ENCODE data around the gene PORCN. TPM values are rescaled to one million over a fixed set of nuclear protein-coding genes. Genes with fewer than 3 reads are reported as not detected.

The PORCN gene
- total and polyA plus RNA-seq, 2 of the 4 experiments (the other 2 are of a cell fraction): 4.1 to 10.1 TPM

DNA sequence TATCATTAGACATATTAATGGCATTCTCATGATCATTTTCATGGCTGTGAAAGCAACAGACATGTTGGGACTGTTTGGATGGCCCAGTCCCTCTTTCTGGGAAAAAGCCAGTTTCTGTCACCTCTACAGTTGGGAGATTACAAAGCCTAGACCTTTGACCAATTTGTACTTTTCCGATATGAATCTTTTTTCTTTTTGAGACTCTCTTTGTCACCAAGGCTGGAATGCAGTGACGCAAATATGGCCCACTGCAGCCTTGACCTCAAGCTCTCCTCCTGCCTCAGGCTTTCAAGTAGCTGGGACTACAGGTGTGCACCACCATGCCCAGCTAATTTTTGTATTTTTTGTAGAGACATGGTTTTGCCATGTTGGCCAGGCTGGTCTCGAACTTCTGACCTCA is 40.1 kb downstream of the PORCN start:
- ChIA-PET CTCF (no interaction called here), POLR2A (ENCODE audit: unreplicated experiment) (no interaction called here)
- Histone ChIP-seq H2AK5ac (ENCODE audit: low read depth, low read length) (no peak overlapping the region), H4K8ac (ENCODE audit: low read depth in 2 of 2, low read length in 2 of 2) (no peak overlapping the region), H3K4me1 (ENCODE audit: control insufficient read depth, insufficient read depth, low read length) (no peaks in the 10 kb centered on the region), H3K14ac (replicated peaks; ENCODE audit: low read depth, low read length) (no peak overlapping the region), H3K27ac (ENCODE audit: insufficient read depth, low read length) (no peak overlapping the region), H2BK5ac (ENCODE audit: low read depth, low read length, poor library complexity, severe bottlenecking) (no peak overlapping the region), H3K9me1 (ENCODE audit: insufficient read depth, low read length) (no peaks in the 10 kb centered on the region), H2AK9ac (replicated peaks; ENCODE audit: low read depth, low read length, poor library complexity) (no peak overlapping the region), H3K9ac (ENCODE audit: low read depth, low read length) (no peak overlapping the region), H3K36me3 (ENCODE audit: control insufficient read depth, insufficient read depth, low read length) (peaks cover 7% of the 10 kb centered on the region; the same call in 1 of the 2 replicates), H3K18ac (ENCODE audit: low read depth, low read length) (no peak overlapping the region), H2BK15ac (ENCODE audit: low read depth, low read length) (no peak overlapping the region), H4K20me1 (ENCODE audit: insufficient read depth, low read length) (no peaks in the 10 kb centered on the region), H4K91ac (ENCODE audit: insufficient read depth, low read depth, low read length) (no peak overlapping the region), H2AFZ (replicated peaks; ENCODE audit: low read length, poor library complexity) (no peak overlapping the region), H3K4me2 (ENCODE audit: low read depth, low read length) (no peak overlapping the region), H2BK120ac (ENCODE audit: low read depth, low read length) (no peak overlapping the region), H3K4ac (ENCODE audit: low read depth, low read length) (no peak overlapping the region), H3K79me1 (ENCODE audit: low read depth in 1 of 2, low read length in 2 of 2) (no peaks in the 10 kb centered on the region; a peak in 1 of 4 replicates), H3K27me3 (ENCODE audit: control insufficient read depth, insufficient read depth, low read length) (no peaks in the 10 kb centered on the region), H2BK20ac (ENCODE audit: low read depth, low read length) (no peak overlapping the region), H3K4me3 (ENCODE audit: insufficient read depth, low read depth, low read length) (no peak overlapping the region), H3K23ac (ENCODE audit: low read depth, low read length) (no peak overlapping the region), H4K5ac (ENCODE audit: low read depth, low read length) (no peak overlapping the region), H3K56ac (ENCODE audit: extremely low read depth, insufficient read depth, low read length) (no peak overlapping the region), H3K9me3 (ENCODE audit: control insufficient read depth, insufficient read depth, low read length) (no peaks in the 10 kb centered on the region)
- no peak for DNase-seq
- no TSS peak for BruUV-seq (replicated peaks)
- in situ Hi-C loops (cut with MboI; ENCODE audit: low sequenced_read_pairs) (no loop called here), dilution Hi-C loops (cut with HindIII; ENCODE audit: low sequenced_read_pairs, unreplicated experiment) (no loop called here), intact Hi-C loops (cut with micrococcal nuclease) (no loop called here)
- ATAC-seq (ENCODE audit: low read depth): no peak
- 100% methylated on average over 1 of the region's 3 CpGs; no CpG with 5 or more reads in 1 of the 2 experiments for WGBS, 2 experiments (ENCODE audit: extremely low coverage in 2 of 2, insufficient read length in 1 of 2)
- TF ChIP-seq RAD21 (IDR thresholded peaks at IDR 0.05; ENCODE audit: low read length) (no peak), CHD1 (IDR thresholded peaks at IDR 0.05; ENCODE audit: low read depth, low read length) (no peak), USF2 (IDR thresholded peaks at IDR 0.05; ENCODE audit: low read depth, low read length) (no peak), MXI1 (IDR thresholded peaks at IDR 0.05; ENCODE audit: borderline replicate concordance, low read depth, low read length) (no peak), BHLHE40 (IDR thresholded peaks at IDR 0.05; ENCODE audit: low read depth, low read length) (no peak), RFX5 (IDR thresholded peaks at IDR 0.05; ENCODE audit: low read depth, low read length) (no peak), POLR2A (IDR thresholded peaks at IDR 0.05; ENCODE audit: low read depth, low read length) (no peak), MAZ (IDR thresholded peaks at IDR 0.05; ENCODE audit: borderline replicate concordance, low read depth, low read length) (no peak), SMC3 (IDR thresholded peaks at IDR 0.05; ENCODE audit: low read depth, low read length) (no peak), CTCF (conservative IDR thresholded peaks at IDR 0.05; ENCODE audit: low read depth, low read length) (no peak), FOS (IDR thresholded peaks at IDR 0.05; ENCODE audit: low read depth, low read length) (no peak), MAFK (IDR thresholded peaks at IDR 0.05; ENCODE audit: low read depth, low read length) (no peak), NFE2L2 (IDR thresholded peaks at IDR 0.05; ENCODE audit: low read depth, low read length) (no peak), RCOR1 (IDR thresholded peaks at IDR 0.05; ENCODE audit: insufficient replicate concordance, low read length) (no peak), CEBPB (IDR thresholded peaks at IDR 0.05; ENCODE audit: low read depth, low read length) (no peak)
- TF ChIP-seq, protein P1, sequence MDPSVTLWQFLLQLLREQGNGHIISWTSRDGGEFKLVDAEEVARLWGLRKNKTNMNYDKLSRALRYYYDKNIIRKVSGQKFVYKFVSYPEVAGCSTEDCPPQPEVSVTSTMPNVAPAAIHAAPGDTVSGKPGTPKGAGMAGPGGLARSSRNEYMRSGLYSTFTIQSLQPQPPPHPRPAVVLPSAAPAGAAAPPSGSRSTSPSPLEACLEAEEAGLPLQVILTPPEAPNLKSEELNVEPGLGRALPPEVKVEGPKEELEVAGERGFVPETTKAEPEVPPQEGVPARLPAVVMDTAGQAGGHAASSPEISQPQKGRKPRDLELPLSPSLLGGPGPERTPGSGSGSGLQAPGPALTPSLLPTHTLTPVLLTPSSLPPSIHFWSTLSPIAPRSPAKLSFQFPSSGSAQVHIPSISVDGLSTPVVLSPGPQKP (IDR thresholded peaks at IDR 0.05; ENCODE audit: borderline replicate concordance, low read depth, low read length): no peak
